HG03378 (cell line): ENCODE results near the gene TMEM266.

Source experiments
- ATAC-seq: cut with Tn5 transposase; IDR thresholded peaks from one replicate; pipeline ENCODE4 v1.9.1; 2021; ENCODE audit warnings: mild to moderate bottlenecking, moderate library complexity; ENCODE audit not compliant: unreplicated experiment

Gene TMEM266

GRCh38 chr15:76160426-76161152, 100.8 kb downstream of the TMEM266 start:
- ATAC-seq = no peak

GRCh38 chr15:76161153-76162035, 101.6 kb downstream of the TMEM266 start:
- no peak for ATAC-seq

GRCh38 chr15:76162036-76162398, 102.2 kb downstream of the TMEM266 start:
- ATAC-seq = no peak

GRCh38 chr15:76162784-76163456, 103.1 kb downstream of the TMEM266 start:
- ATAC-seq = no peak

- no peak for ATAC-seq
Measured at GRCh38 chr15:76163457-76164295, 103.9 kb downstream of the TMEM266 start.

GRCh38 chr15:76164602-76165001, 104.8 kb downstream of the TMEM266 start:
- ATAC-seq = no peak

GRCh38 chr15:76165951-76166350, 106.2 kb downstream of the TMEM266 start:
- no peak for ATAC-seq

- ATAC-seq = no peak
Measured at GRCh38 chr15:76168237-76168984, 108.6 kb downstream of the TMEM266 start.

GRCh38 chr15:76169018-76169417, 109.2 kb downstream of the TMEM266 start:
- no peak for ATAC-seq

GRCh38 chr15:76169911-76170800, 110.4 kb downstream of the TMEM266 start:
- no peak for ATAC-seq

- ATAC-seq = no peak
Measured at GRCh38 chr15:76172782-76173181, 113.0 kb downstream of the TMEM266 start.

- ATAC-seq = no peak
Measured at GRCh38 chr15:76173317-76173834, 113.6 kb downstream of the TMEM266 start.

GRCh38 chr15:76174654-76175053, 114.9 kb downstream of the TMEM266 start:
- ATAC-seq = no peak

GRCh38 chr15:76175442-76175841, 115.7 kb downstream of the TMEM266 start:
- no peak for ATAC-seq

- ATAC-seq = no peak
Measured at GRCh38 chr15:76176059-76176458, 116.3 kb downstream of the TMEM266 start.

- ATAC-seq = no peak
Measured at GRCh38 chr15:76176487-76177085, 116.8 kb downstream of the TMEM266 start.

- ATAC-seq = no peak
Measured at GRCh38 chr15:76177491-76178040, 117.8 kb downstream of the TMEM266 start.
